Trophoblast cell (in vitro differentiated cells and primary cell): Measurements from ENCODE around the gene MYO6. TPM values are rescaled to one million over a fixed set of nuclear protein-coding genes. Genes with fewer than 3 reads are reported as not detected.
A peak's percentile ranks its signal among the peaks of the same experiment; 100 is the strongest.
"Not testable (repeated sequence)": the region's sequence is repeated elsewhere in the genome, so short reads cannot be mapped to it uniquely, and the experiment has no call there.

Experiments
- DNase-seq, 2 donors: peaks; one replicate each; pipeline ENCODE4 v3.0.0-alpha.2; 2016
- H2AFZ ChIP-seq: 2 replicates; pipeline ENCODE4 v1.6.1; 2013; ENCODE audit warnings: low read length, moderate library complexity, mild to moderate bottlenecking; ENCODE audit not compliant: insufficient read depth, poor library complexity
- H2AK5ac ChIP-seq: 2 replicates; pipeline ENCODE4 v1.6.1; 2013; ENCODE audit warnings: mild to moderate bottlenecking, low read length
- H2BK120ac ChIP-seq: 2 replicates; pipeline ENCODE4 v1.6.1; 2013; ENCODE audit warnings: low read length, mild to moderate bottlenecking, moderate library complexity; ENCODE audit not compliant: insufficient read depth, poor library complexity
- H2BK12ac ChIP-seq: 2 replicates; pipeline ENCODE4 v1.6.1; 2013; ENCODE audit warnings: mild to moderate bottlenecking, low read length, moderate library complexity
- H2BK5ac ChIP-seq: 2 replicates; pipeline ENCODE4 v1.6.1; 2013; ENCODE audit warnings: low read length, low read depth, moderate library complexity, mild to moderate bottlenecking; ENCODE audit not compliant: poor library complexity
- H3K14ac ChIP-seq: 2 replicates; pipeline ENCODE4 v1.6.1; 2013; ENCODE audit warnings: mild to moderate bottlenecking, low read length
- H3K18ac ChIP-seq: 2 replicates; pipeline ENCODE4 v1.6.1; 2013; ENCODE audit warnings: mild to moderate bottlenecking, low read length
- H3K23ac ChIP-seq: 2 replicates; pipeline ENCODE4 v1.6.1; 2013; ENCODE audit warnings: low read length
- H3K27ac ChIP-seq: 2 replicates; pipeline ENCODE4 v1.5.1; 2013; ENCODE audit warnings: low read depth, mild to moderate bottlenecking, inconsistent platforms, low read length, moderate library complexity
- H3K27me3 ChIP-seq: 2 replicates; pipeline ENCODE4 v1.6.1; 2013; ENCODE audit warnings: inconsistent platforms, mild to moderate bottlenecking, low read length, moderate library complexity; ENCODE audit not compliant: insufficient read depth
- H3K36me3 ChIP-seq, 2 experiments: 1 replicate in 1 of 2; 2 replicates in 1 of 2; pipeline ENCODE4 v1.6.1; 2013; ENCODE audit warnings: low read length in 2 of 2, mild to moderate bottlenecking in 2 of 2, moderate library complexity in 1 of 2; ENCODE audit not compliant: insufficient read depth in 2 of 2, control insufficient read depth in 1 of 2
- H3K4ac ChIP-seq: 2 replicates; pipeline ENCODE4 v1.6.1; 2013; ENCODE audit warnings: low read depth, mild to moderate bottlenecking, low read length, moderate library complexity
- H3K4me1 ChIP-seq, 2 experiments: 1 replicate in 1 of 2; 2 replicates in 1 of 2; pipeline ENCODE4 v1.6.1; 2013; ENCODE audit warnings: low read length in 2 of 2, mild to moderate bottlenecking in 2 of 2, moderate library complexity in 1 of 2; ENCODE audit not compliant: insufficient read depth in 2 of 2, control insufficient read depth in 1 of 2
- H3K4me2 ChIP-seq: 2 replicates; pipeline ENCODE4 v1.6.1; 2013; ENCODE audit warnings: inconsistent platforms, mild to moderate bottlenecking, low read length, moderate library complexity
- H3K4me3 ChIP-seq: 2 replicates; pipeline ENCODE4 v1.5.1; 2013; ENCODE audit warnings: mild to moderate bottlenecking, low read depth, low read length, inconsistent platforms
- H3K79me1 ChIP-seq: one replicate; pipeline ENCODE4 v1.6.1; 2013; ENCODE audit warnings: low read length
- H3K79me2 ChIP-seq: 2 replicates; pipeline ENCODE4 v1.6.1; 2013; ENCODE audit warnings: low read length, mild to moderate bottlenecking; ENCODE audit not compliant: control insufficient read depth, insufficient read depth, poor library complexity
- H3K9ac ChIP-seq: 2 replicates; pipeline ENCODE4 v1.6.1; 2013; ENCODE audit warnings: mild to moderate bottlenecking, low read length
- H3K9me3 ChIP-seq: 2 replicates; pipeline ENCODE4 v1.6.1; 2013; ENCODE audit warnings: low read depth, mild to moderate bottlenecking, control low read depth, inconsistent platforms, low read length; ENCODE audit not compliant: insufficient read depth
- H4K12ac ChIP-seq: 2 replicates; pipeline ENCODE4 v1.6.1; 2013; ENCODE audit warnings: low read depth, mild to moderate bottlenecking, low read length, moderate library complexity
- H4K8ac ChIP-seq: 2 replicates; pipeline ENCODE4 v1.6.1; 2013; ENCODE audit warnings: low read depth, mild to moderate bottlenecking, low read length, moderate library complexity
- H4K91ac ChIP-seq: one replicate; pipeline ENCODE4 v1.6.1; 2013; ENCODE audit warnings: low read depth, mild to moderate bottlenecking, low read length, moderate library complexity
- WGBS: extraction: QIAGEN DNeasy Blood & Tissue Kit; methylation state at CpG from one replicate; pipeline ENCODE4 v1.1.7; 2013; ENCODE audit warnings: missing lambda C conversion rate; ENCODE audit not compliant: insufficient read length, insufficient coverage; ENCODE audit errors: extremely low coverage; 5-methylcytosine and 5-hydroxymethylcytosine counted together
- polyA plus RNA-seq: library from polyadenylated mRNA; stranded (reverse); fragments of 200-250 nt; gene quantifications from 2 replicates; pipeline ENCODE4 v1.2.3, GENCODE V29; 2013

MYO6 gene
- polyA plus RNA-seq, result 73.1 and 74.5 TPM in 2 replicates

DNA sequence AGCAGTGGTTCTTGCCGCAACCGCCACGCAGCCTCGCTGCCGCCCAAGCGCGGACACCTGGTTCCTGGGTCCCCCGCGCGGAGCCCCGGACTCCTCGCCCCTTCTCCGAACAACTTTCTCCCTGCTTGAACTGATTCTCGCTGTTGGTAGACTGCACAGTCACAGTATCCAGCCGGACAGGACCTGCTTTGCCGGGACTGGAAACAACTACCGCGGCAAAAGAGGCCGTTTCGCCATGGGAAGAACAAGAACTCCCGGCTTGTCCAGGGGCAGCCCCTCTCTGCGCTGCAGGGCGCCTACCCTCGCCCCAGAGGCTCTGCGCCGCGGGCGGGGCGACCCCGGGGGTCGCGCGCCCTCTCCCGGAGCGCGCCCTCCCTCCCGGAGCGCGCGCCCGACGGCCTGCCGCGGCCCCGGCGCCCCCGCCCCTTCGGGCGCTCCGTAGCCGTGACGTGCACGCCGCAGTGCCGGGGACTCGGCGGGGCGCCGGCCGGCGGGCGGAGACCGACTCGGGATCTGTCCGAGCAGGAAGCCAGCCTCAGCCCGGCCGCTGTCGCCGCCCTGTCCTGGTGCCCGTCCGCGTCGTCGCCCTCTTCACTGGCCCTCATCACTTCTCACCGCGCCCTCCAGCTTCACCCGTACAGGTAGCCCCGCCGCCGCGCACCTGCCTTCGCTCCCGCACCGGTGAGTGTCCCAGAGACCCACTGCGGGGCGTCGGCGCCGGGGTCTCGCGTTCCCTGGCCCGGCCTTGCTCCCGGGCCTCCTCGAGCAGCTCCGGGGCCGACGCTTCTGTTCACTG lies at the start of gene MYO6:
MYO6 (plus strand) TSS at position 497 of the 796 bp plus-strand sequence. CDS start 68,309 bp downstream, outside the sequence.
- H3K27me3 ChIP-seq, result no peaks in the 10 kb centered on the region
- H3K4me3 ChIP-seq, result peak within 1 kb of the TSS; percentile 99
- H2BK5ac ChIP-seq, result peak within 1 kb of the TSS; percentile 92
- H4K12ac ChIP-seq, result peak within 1 kb of the TSS; percentile 98
- WGBS, result no CpG with 5 or more reads among the region's 97 CpGs
- H3K4me1 ChIP-seq, result peaks cover 0 to 2% of the 10 kb centered on the region in 2 experiments
- H2AFZ ChIP-seq, result peak within 1 kb of the TSS; percentile 100
- H3K79me1 ChIP-seq, result peaks cover 12% of the 10 kb centered on the region
- peak within 1 kb of the TSS; percentile 92 for H3K4ac ChIP-seq
- H4K91ac ChIP-seq, result peak within 1 kb of the TSS; percentile 92
- H3K36me3 ChIP-seq, result no peaks in the 10 kb centered on the region
- no peak within 1 kb of the TSS for H3K23ac ChIP-seq
- peak within 1 kb of the TSS; percentile 99 for H3K18ac ChIP-seq
- H4K8ac ChIP-seq, result peak within 1 kb of the TSS; percentile 99
- peak within 1 kb of the TSS; percentile 88 for H2AK5ac ChIP-seq
- H3K9me3 ChIP-seq, result no peaks in the 10 kb centered on the region
- peak within 1 kb of the TSS; percentile 99 for H3K14ac ChIP-seq
- peak within 1 kb of the TSS; percentile 77 for H2BK12ac ChIP-seq
- peak within 1 kb of the TSS; percentile 81 for H3K27ac ChIP-seq
- H3K4me2 ChIP-seq, result peak within 1 kb of the TSS; percentile 85
- peak; percentile 47 to 68 for DNase-seq
- H3K79me2 ChIP-seq, result peaks cover 14% of the 10 kb centered on the region
- H3K9ac ChIP-seq, result peak within 1 kb of the TSS; percentile 90
- H2BK120ac ChIP-seq, result peak within 1 kb of the TSS; percentile 97

GRCh38 chr6:75708334-75708733 lies 40.7 kb upstream of the MYO6 start:
- H3K27ac ChIP-seq, H3K4me2 ChIP-seq, H2AK5ac ChIP-seq, H2BK5ac ChIP-seq, H3K23ac ChIP-seq, H3K18ac ChIP-seq, DNase-seq, H3K79me2 ChIP-seq, H2BK120ac ChIP-seq, H3K4me3 ChIP-seq, H3K14ac ChIP-seq, H3K9me3 ChIP-seq, H3K4ac ChIP-seq, H2BK12ac ChIP-seq, H3K27me3 ChIP-seq, H4K12ac ChIP-seq, H3K79me1 ChIP-seq, H3K4me1 ChIP-seq, H2AFZ ChIP-seq, H4K91ac ChIP-seq, H4K8ac ChIP-seq, H3K9ac ChIP-seq: not testable (repeated sequence)
- peaks cover 18 to 30% of the 10 kb centered on the region in 2 experiments for H3K36me3 ChIP-seq
- no CpG with 5 or more reads among the region's 4 CpGs for WGBS

DNA sequence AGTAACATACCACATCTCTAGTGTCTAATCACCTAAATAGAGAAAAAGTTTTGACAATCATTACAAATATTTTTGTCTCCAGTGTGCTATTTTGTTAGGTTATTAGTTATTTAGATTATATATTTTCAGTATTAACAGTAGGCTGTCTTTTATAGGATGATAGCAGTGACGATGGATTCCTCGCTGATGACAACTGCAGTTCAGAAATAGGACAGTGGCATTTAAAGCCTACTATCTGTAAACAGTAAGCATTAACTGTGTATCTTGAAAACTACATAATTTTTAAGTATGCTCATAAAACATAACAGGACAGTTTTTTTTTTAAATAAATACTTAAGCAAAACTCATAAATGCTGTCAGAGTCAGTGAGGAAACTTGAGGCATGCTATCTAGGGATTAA lies 37.9 kb upstream of the MYO6 start:
- peaks cover 11 to 20% of the 10 kb centered on the region in 2 experiments for H3K36me3 ChIP-seq
- no CpG with 5 or more reads among the region's 2 CpGs for WGBS
- no peak overlapping the region for H2BK5ac ChIP-seq
- no peak overlapping the region for H3K27ac ChIP-seq
- H2AK5ac ChIP-seq, result no peak overlapping the region
- no peak overlapping the region for H3K4me3 ChIP-seq
- H3K23ac ChIP-seq, result no peak overlapping the region
- H3K14ac ChIP-seq, result no peak overlapping the region
- H3K9ac ChIP-seq, result no peak overlapping the region
- no peak overlapping the region for H4K8ac ChIP-seq
- no peaks in the 10 kb centered on the region for H3K9me3 ChIP-seq
- no peak overlapping the region for H3K4me2 ChIP-seq
- H3K79me1 ChIP-seq, result no peaks in the 10 kb centered on the region
- no peak overlapping the region for H4K12ac ChIP-seq
- no peaks in the 10 kb centered on the region for H3K79me2 ChIP-seq
- no peak overlapping the region for H4K91ac ChIP-seq
- no peak for DNase-seq
- H3K4me1 ChIP-seq, result no peaks in the 10 kb centered on the region
- H2AFZ ChIP-seq, result no peak overlapping the region
- no peak overlapping the region for H3K4ac ChIP-seq
- no peaks in the 10 kb centered on the region for H3K27me3 ChIP-seq
- no peak overlapping the region for H2BK12ac ChIP-seq
- H2BK120ac ChIP-seq, result no peak overlapping the region
- no peak overlapping the region for H3K18ac ChIP-seq

GRCh38 chr6:75719133-75719532 lies 29.9 kb upstream of the MYO6 start:
- H3K18ac ChIP-seq, result no peak overlapping the region
- H3K4me2 ChIP-seq, result no peak overlapping the region
- H3K27ac ChIP-seq, result no peak overlapping the region
- no peak overlapping the region for H3K4ac ChIP-seq
- no peak overlapping the region for H2BK120ac ChIP-seq
- no peaks in the 10 kb centered on the region for H3K27me3 ChIP-seq
- no peak overlapping the region for H3K23ac ChIP-seq
- no peak overlapping the region for H4K12ac ChIP-seq
- no peak overlapping the region for H2AK5ac ChIP-seq
- H3K4me1 ChIP-seq, result no peaks in the 10 kb centered on the region
- H2BK5ac ChIP-seq, result no peak overlapping the region
- no peak overlapping the region for H4K91ac ChIP-seq
- no peaks in the 10 kb centered on the region for H3K79me1 ChIP-seq
- no peak overlapping the region for H4K8ac ChIP-seq
- no peaks in the 10 kb centered on the region for H3K79me2 ChIP-seq
- WGBS, result no CpG with 5 or more reads among the region's 3 CpGs
- H3K9me3 ChIP-seq, result no peaks in the 10 kb centered on the region
- no peak overlapping the region for H3K14ac ChIP-seq
- H2BK12ac ChIP-seq, result no peak overlapping the region
- H2AFZ ChIP-seq, result no peak overlapping the region
- no peak overlapping the region for H3K9ac ChIP-seq
- no peak overlapping the region for H3K4me3 ChIP-seq
- H3K36me3 ChIP-seq, result no peaks in the 10 kb centered on the region
- peak in 1 of 2 donors; percentile 21 for DNase-seq
